HepG2 (cell line): Measurements from ENCODE around the gene C6orf136. TPM values are rescaled to one million over a fixed set of nuclear protein-coding genes. Genes with fewer than 3 reads are reported as not detected.

Experiments
- ATF1 ChIP-seq: IDR thresholded peaks from 2 replicates; pipeline ENCODE4 v1.6.1; 2016; ENCODE audit warnings: mild to moderate bottlenecking, control low read depth
- KDM4B ChIP-seq: sonication (generic); formaldehyde crosslinking; IDR thresholded peaks from 2 replicates; pipeline ENCODE4 v1.4.0; 2020; ENCODE audit warnings: missing genetic modification reagents
- PAXIP1 ChIP-seq: sonication (generic); formaldehyde crosslinking; conservative IDR thresholded peaks from 2 replicates; pipeline ENCODE4 v1.4.0; 2020; ENCODE audit warnings: mild to moderate bottlenecking, missing genetic modification reagents, moderate library complexity
- PRMT3 ChIP-seq: sonication (generic); formaldehyde crosslinking; IDR thresholded peaks from 2 replicates; pipeline ENCODE4 v1.8.1; 2022; ENCODE audit warnings: low read depth, mild to moderate bottlenecking, moderate library complexity, missing genetic modification reagents, borderline replicate concordance
- RBFOX2 ChIP-seq: fragments of 200-400 bp; formaldehyde crosslinking; IDR thresholded peaks from 2 replicates; pipeline ENCODE4 v1.6.1; 2017; ENCODE audit warnings: low read depth, mild to moderate bottlenecking, low read length
- SPEN ChIP-seq: sonication (generic); formaldehyde crosslinking; IDR thresholded peaks from 2 replicates; pipeline ENCODE4 v1.5.1; 2020; ENCODE audit warnings: low read depth, mild to moderate bottlenecking, missing genetic modification reagents
- TARDBP ChIP-seq: sonication (generic); formaldehyde crosslinking; IDR thresholded peaks from 2 replicates; pipeline ENCODE4 v1.8.0; 2022; ENCODE audit warnings: mild to moderate bottlenecking, missing genetic modification reagents
- ZC3H4 ChIP-seq: sonication (generic); formaldehyde crosslinking; IDR thresholded peaks from 2 replicates; pipeline ENCODE4 v1.4.0; 2020; ENCODE audit warnings: missing genetic modification reagents, borderline replicate concordance
- ZNF615 ChIP-seq: sonication (generic); formaldehyde crosslinking; IDR thresholded peaks from 2 replicates; pipeline ENCODE4 v1.5.0; 2020; ENCODE audit warnings: mild to moderate bottlenecking, missing genetic modification reagents, borderline replicate concordance
- polyA plus RNA-seq, 8 experiments: library from polyadenylated mRNA; depleted of rRNA in 3 of 8; stranded (reverse) in 7 of 8; unstranded in 1 of 8; fragments of >200 nt; fragmentation: Illumina TruSeq in 4 of 8; extraction: Trizol in 4 of 8; gene quantifications; 2 replicates each; pipeline versions ENCODE4 v1.2.1 to v1.2.3, GENCODE V29; 2011 to 2016; ENCODE audit warnings: low read depth in 4 of 8, missing spikeins in 1 of 8, mixed read lengths in 1 of 8; ENCODE audit not compliant: insufficient read depth in 1 of 8
- total RNA-seq, 5 experiments: library from RNA; depleted of rRNA; stranded (reverse); fragments of >200 nt; fragmentation: Illumina TruSeq; extraction: Trizol; gene quantifications; 2 replicates each; pipeline ENCODE4 v1.2.3, GENCODE V29; 2016; ENCODE audit warnings: low read depth in 1 of 5
- TF ChIP-seq, protein P1 (sequence below): sonication (generic); formaldehyde crosslinking; IDR thresholded peaks from 2 replicates; pipeline ENCODE4 v1.5.0; 2020; ENCODE audit warnings: mild to moderate bottlenecking, missing genetic modification reagents

C6orf136 gene
- total and polyA plus RNA-seq, 2 of the 13 experiments (the other 11 are each of a cell fraction or from before 2014, with no cell fraction given) = 12.0 to 26.2 TPM

- TF ChIP-seq, protein P1, sequence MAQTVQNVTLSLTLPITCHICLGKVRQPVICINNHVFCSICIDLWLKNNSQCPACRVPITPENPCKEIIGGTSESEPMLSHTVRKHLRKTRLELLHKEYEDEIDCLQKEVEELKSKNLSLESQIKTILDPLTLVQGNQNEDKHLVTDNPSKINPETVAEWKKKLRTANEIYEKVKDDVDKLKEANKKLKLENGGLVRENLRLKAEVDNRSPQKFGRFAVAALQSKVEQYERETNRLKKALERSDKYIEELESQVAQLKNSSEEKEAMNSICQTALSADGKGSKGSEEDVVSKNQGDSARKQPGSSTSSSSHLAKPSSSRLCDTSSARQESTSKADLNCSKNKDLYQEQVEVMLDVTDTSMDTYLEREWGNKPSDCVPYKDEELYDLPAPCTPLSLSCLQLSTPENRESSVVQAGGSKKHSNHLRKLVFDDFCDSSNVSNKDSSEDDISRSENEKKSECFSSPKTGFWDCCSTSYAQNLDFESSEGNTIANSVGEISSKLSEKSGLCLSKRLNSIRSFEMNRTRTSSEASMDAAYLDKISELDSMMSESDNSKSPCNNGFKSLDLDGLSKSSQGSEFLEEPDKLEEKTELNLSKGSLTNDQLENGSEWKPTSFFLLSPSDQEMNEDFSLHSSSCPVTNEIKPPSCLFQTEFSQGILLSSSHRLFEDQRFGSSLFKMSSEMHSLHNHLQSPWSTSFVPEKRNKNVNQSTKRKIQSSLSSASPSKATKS (CRISPR knock-in tag) = no peak
- TF ChIP-seq PAXIP1 (CRISPR knock-in tag) (0 out of 2 replicates have a peak, but pooled peaks have one; percentile 26), ATF1 (CRISPR knock-in tag) (0 out of 2 replicates have a peak, but pooled peaks have one; percentile 7), SPEN (CRISPR knock-in tag) (no peak), TARDBP (0 out of 2 replicates have a peak, but pooled peaks have one; percentile 33), RBFOX2 (peak; percentile 84), ZC3H4 (CRISPR knock-in tag) (peak; percentile 97), ZNF615 (CRISPR knock-in tag) (0 out of 2 replicates have a peak, but pooled peaks have one; percentile 33), KDM4B (CRISPR knock-in tag) (no peak), PRMT3 (CRISPR knock-in tag) (0 out of 2 replicates have a peak, but pooled peaks have one; percentile 47)
These were observed 34.2 kb upstream of the C6orf136 start (continued) for GRCh38 chr6:30612687-30613248.
